Fibroblast of pulmonary artery (primary cell): ENCODE results near the gene FHL2.
A peak's percentile ranks its signal among the peaks of the same experiment; 100 is the strongest.

Experiments
- DNase-seq: peaks from one replicate; pipeline ENCODE4 v3.0.0-alpha.2; 2010; ENCODE audit warnings: low read depth
- H3K4me3 ChIP-seq: replicated peaks from 2 replicates; pipeline ENCODE4 v1.5.1; 2011; ENCODE audit warnings: low read depth, mild to moderate bottlenecking, control low read depth, low read length, moderate library complexity
- CTCF ChIP-seq: IDR thresholded peaks from 2 replicates; pipeline ENCODE4 v1.5.1; 2011; ENCODE audit warnings: mild to moderate bottlenecking, control low read depth, low read length, inconsistent platforms; ENCODE audit errors: missing control alignments

FHL2 gene

GRCh38 chr2:105358593-105358992 lies 40.3 kb downstream of the FHL2 start:
- TF ChIP-seq CTCF = no peak
- no peak for DNase-seq
- H3K4me3 ChIP-seq = no peak overlapping the region

- no peak overlapping the region for H3K4me3 ChIP-seq
- DNase-seq = no peak
- TF ChIP-seq CTCF = no peak
These were observed 41.7 kb downstream of the FHL2 start for GRCh38 chr2:105357122-105357521.

GRCh38 chr2:105344704-105345345 lies 54.0 kb downstream of the FHL2 start:
- DNase-seq = peak; percentile 65
- H3K4me3 ChIP-seq = no peak overlapping the region
- peak; percentile 38 for TF ChIP-seq CTCF

- TF ChIP-seq CTCF = no peak
- no peak overlapping the region for H3K4me3 ChIP-seq
- no peak for DNase-seq
These were observed 59.4 kb downstream of the FHL2 start for GRCh38 chr2:105339414-105339813.

- H3K4me3 ChIP-seq = peak overlapping the region; percentile 86
- TF ChIP-seq CTCF = no peak
- no peak for DNase-seq
These were observed 60.8 kb downstream of the FHL2 start for GRCh38 chr2:105338020-105338385.

- H3K4me3 ChIP-seq = peak within 1 kb of the TSS; percentile 86
- DNase-seq = peak; percentile 86
- no peak for TF ChIP-seq CTCF
These were observed 61.5 kb downstream of the FHL2 start, which contains the start of gene C2orf49 for GRCh38 chr2:105337122-105338019. TSS of gene C2orf49 (plus strand) at chr2:105337540. CDS start at chr2:105337588, 48 bp downstream.

GRCh38 chr2:105336786-105337121 lies 62.1 kb downstream of the FHL2 start:
- no peak for TF ChIP-seq CTCF
- DNase-seq = no peak
- H3K4me3 ChIP-seq = peak overlapping the region; percentile 86
